ENCODE results near the gene MAPK8. TPM values are rescaled to one million over a fixed set of nuclear protein-coding genes. Genes with fewer than 3 reads are reported as not detected.

Gene MAPK8
- polyA plus RNA-seq, 2 of the 4 experiments (the other 2 are of a cell fraction) = 29.6 to 71.4 TPM

- no peak overlapping the region for H3K4me2 ChIP-seq
- ChIA-PET CTCF (interaction anchor here (0.8 kb wide), 1 partner anchor 19 kb away, joined by 3 read pairs; no protein-coding TSS in a partner anchor), POLR2A (no interaction called here)
- FAIRE-seq = no peak
- H3K27ac ChIP-seq = no peak overlapping the region
- H3K9me3 ChIP-seq = no peaks in the 10 kb centered on the region
- no peak for DNase-seq (ENCODE audit: low read depth in 1 of 2, low spot score in 1 of 2)
- ATAC-seq = no peak
- WGBS (ENCODE audit: missing lambda C conversion rate) = 91% methylated on average over 2 of the region's 2 CpGs
- H3K4me1 ChIP-seq = peaks cover 11% of the 10 kb centered on the region; the same call in 2 of the 3 replicates
- no peak for TF ChIP-seq BHLHE40 (IDR thresholded peaks at IDR 0.05; ENCODE audit: low read depth, low read length)
- TF ChIP-seq MAFK (IDR thresholded peaks at IDR 0.05; ENCODE audit: partially characterized antibody) = peak; percentile 42
- H3K4me3 ChIP-seq = no peak overlapping the region
Observed at GRCh38 chr10:48389272-48389671, 82.8 kb downstream of the MAPK8 start.

GRCh38 chr10:48389846-48390557, 83.5 kb downstream of the MAPK8 start:
- ATAC-seq (no peak), DNase-seq (ENCODE audit: low read depth in 1 of 2, low spot score in 1 of 2) (no peak), FAIRE-seq (no peak)
- CTCF ChIA-PET = no interaction called here
- H3K9me3 ChIP-seq = no peaks in the 10 kb centered on the region
- no peak overlapping the region for H3K27ac ChIP-seq
- POLR2A ChIA-PET = no interaction called here
- no peak for TF ChIP-seq RAD21 (conservative IDR thresholded peaks at IDR 0.05 in 1 of 2, IDR thresholded peaks at IDR 0.05 in 1 of 2)
- TF ChIP-seq HDAC2 (IDR thresholded peaks at IDR 0.05) = no peak
- no peak overlapping the region for H3K4me2 ChIP-seq
- no peak overlapping the region for H3K4me3 ChIP-seq
- peaks cover 11% of the 10 kb centered on the region; the same call in 2 of the 3 replicates for H3K4me1 ChIP-seq
- 95% methylated on average over 2 of the region's 2 CpGs for WGBS (ENCODE audit: missing lambda C conversion rate)

GRCh38 chr10:48390558-48390871, 84.0 kb downstream of the MAPK8 start:
- Histone ChIP-seq H3K4me3 (no peak overlapping the region), H3K27ac (no peak overlapping the region), H3K4me2 (peak overlapping the region; percentile 9; the same call in 1 of the 3 replicates), H3K4me1 (peaks cover 11% of the 10 kb centered on the region; the same call in 2 of the 3 replicates), H3K9me3 (no peaks in the 10 kb centered on the region)
- DNase-seq (ENCODE audit: low read depth in 1 of 2, low spot score in 1 of 2) = no peak
- FAIRE-seq = no peak
- ATAC-seq = no peak
- TF ChIP-seq HDAC2 (IDR thresholded peaks at IDR 0.05) = no peak
- ChIA-PET CTCF (no interaction called here), POLR2A (no interaction called here)
- WGBS (ENCODE audit: missing lambda C conversion rate) = 93% methylated on average over 5 of the region's 5 CpGs

- no peak for FAIRE-seq
- Histone ChIP-seq H3K27ac (no peak overlapping the region), H3K9me3 (no peaks in the 10 kb centered on the region), H3K4me3 (no peak overlapping the region), H3K4me1 (peaks cover 11% of the 10 kb centered on the region; the same call in 2 of the 3 replicates), H3K4me2 (peak overlapping the region; percentile 9; the same call in 1 of the 3 replicates)
- WGBS (ENCODE audit: missing lambda C conversion rate) = 94% methylated on average over 4 of the region's 4 CpGs
- no peak for DNase-seq (ENCODE audit: low read depth in 1 of 2, low spot score in 1 of 2)
- POLR2A ChIA-PET = no interaction called here
- TF ChIP-seq SREBF2 (IDR thresholded peaks at IDR 0.05) (no peak), FOSL2 (IDR thresholded peaks at IDR 0.05) (no peak), FOSL2 (CRISPR knock-in tag; IDR thresholded peaks at IDR 0.05) (peak; percentile 35)
- ATAC-seq = no peak
- CTCF ChIA-PET = interaction anchor here (2.1 kb wide), 1 partner anchor 27 kb away, joined by 6 read pairs; no protein-coding TSS in a partner anchor
Observed at GRCh38 chr10:48390933-48391845, 84.7 kb downstream of the MAPK8 start.

GRCh38 chr10:48391994-48392393, 85.5 kb downstream of the MAPK8 start:
- CTCF ChIA-PET = interaction anchor here (0.7 to 2.1 kb wide), 2 partner anchors 28 to 130 kb away, joined by 3 to 6 read pairs; no protein-coding TSS in a partner anchor
- POLR2A ChIA-PET = interaction anchor here (1.0 kb wide), 1 partner anchor 9 kb away, joined by 3 read pairs; no protein-coding TSS in a partner anchor
- no peak overlapping the region for H3K4me2 ChIP-seq

GRCh38 chr10:48398261-48398660, 91.8 kb downstream of the MAPK8 start:
- 93% methylated on average over 4 of the region's 4 CpGs for WGBS (ENCODE audit: missing lambda C conversion rate)
- POLR2A ChIA-PET = no interaction called here
- CTCF ChIA-PET = interaction anchor here (1.2 kb wide), 1 partner anchor 153 kb away, joined by 3 read pairs; no protein-coding TSS in a partner anchor
- TF ChIP-seq TFCP2L1 (CRISPR knock-in tag; IDR thresholded peaks at IDR 0.05) (no peak), MAX (IDR thresholded peaks at IDR 0.05) (no peak), BCL3 (IDR thresholded peaks at IDR 0.05) (no peak), NFE2L2 (conservative IDR thresholded peaks at IDR 0.05; ENCODE audit: low read length) (no peak), FOSL2 (IDR thresholded peaks at IDR 0.05) (no peak), FOSL2 (CRISPR knock-in tag; IDR thresholded peaks at IDR 0.05) (no peak), BHLHE40 (IDR thresholded peaks at IDR 0.05; ENCODE audit: low read depth, low read length) (no peak), USF2 (IDR thresholded peaks at IDR 0.05) (no peak), FOXS1 (CRISPR knock-in tag; IDR thresholded peaks at IDR 0.05) (no peak), CEBPB (IDR thresholded peaks at IDR 0.05) (no peak), EP300 (IDR thresholded peaks at IDR 0.05) (no peak), HDAC2 (IDR thresholded peaks at IDR 0.05) (no peak), SREBF2 (IDR thresholded peaks at IDR 0.05) (no peak), CBX2 (IDR thresholded peaks at IDR 0.05; ENCODE audit: borderline replicate concordance, low read depth) (no peak), ELK1 (IDR thresholded peaks at IDR 0.05; ENCODE audit: low read depth, low read length) (no peak)

More at GRCh38 chr10:48391994-48392393, 85.5 kb downstream of the MAPK8 start:
- no peak for ATAC-seq
- WGBS (ENCODE audit: missing lambda C conversion rate) = 96% methylated on average over 3 of the region's 3 CpGs
- H3K9me3 ChIP-seq = no peaks in the 10 kb centered on the region
- no peak overlapping the region for H3K4me3 ChIP-seq
- TF ChIP-seq KDM5A (IDR thresholded peaks at IDR 0.05) = no peak
- no peak overlapping the region for H3K27ac ChIP-seq
- no peak for DNase-seq (ENCODE audit: low read depth in 1 of 2, low spot score in 1 of 2)
- FAIRE-seq = no peak
- peaks cover 11% of the 10 kb centered on the region; the same call in 2 of the 3 replicates for H3K4me1 ChIP-seq

More at GRCh38 chr10:48398261-48398660, 91.8 kb downstream of the MAPK8 start:
- no peak overlapping the region for H3K4me2 ChIP-seq
- no peak overlapping the region for H3K27ac ChIP-seq
- FAIRE-seq = no peak
- no peak for ATAC-seq
- no peak for DNase-seq (ENCODE audit: low read depth in 1 of 2, low spot score in 1 of 2)
- no peak overlapping the region for H3K4me3 ChIP-seq
- H3K9me3 ChIP-seq = no peaks in the 10 kb centered on the region
- peaks cover 20% of the 10 kb centered on the region for H3K4me1 ChIP-seq

All from A549 (cell line).